DLD1 (cell line): ENCODE results near the gene PCCA.
"Not testable (repeated sequence)": the region's sequence is repeated elsewhere in the genome, so short reads cannot be mapped to it uniquely, and the experiment has no call there.

Experiments
- in situ Hi-C: cut with HindIII; loops from 2 replicates; pipeline ENCODE4 v1.10.0; 2017; ENCODE audit warnings: low sequenced_read_pairs

Gene PCCA

DNA sequence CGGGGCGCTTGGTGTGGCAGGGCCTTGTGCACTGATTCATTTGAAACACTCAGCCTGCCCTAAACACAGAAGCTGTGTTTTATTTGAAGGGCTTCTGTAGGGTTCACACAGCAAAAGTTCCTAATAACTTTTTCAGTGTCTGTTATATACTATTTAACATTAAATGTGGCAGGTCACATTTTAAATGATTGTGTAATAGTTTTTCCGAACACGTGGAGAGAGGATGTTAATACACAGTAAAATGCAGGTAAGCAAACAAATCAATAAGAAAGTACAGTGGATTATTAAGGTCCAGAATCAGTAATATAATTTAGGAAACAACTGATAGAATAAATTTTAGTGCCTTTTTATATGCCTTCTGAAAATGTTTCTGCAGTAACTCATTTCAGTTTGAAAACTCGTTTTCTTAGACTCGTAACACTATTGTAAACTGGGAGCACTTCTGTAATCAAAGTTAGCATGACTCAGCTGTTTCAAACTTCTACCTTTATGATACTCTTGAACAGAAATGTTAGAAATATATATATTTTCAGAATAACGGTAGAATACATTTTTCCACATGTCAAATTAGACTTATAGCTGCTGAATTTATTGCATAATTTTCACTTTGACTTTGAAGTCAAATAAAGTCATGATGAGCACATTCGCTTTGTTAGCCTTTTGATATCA is 429.6 kb downstream of the PCCA start:
- in situ Hi-C loops: no loop called here

DNA sequence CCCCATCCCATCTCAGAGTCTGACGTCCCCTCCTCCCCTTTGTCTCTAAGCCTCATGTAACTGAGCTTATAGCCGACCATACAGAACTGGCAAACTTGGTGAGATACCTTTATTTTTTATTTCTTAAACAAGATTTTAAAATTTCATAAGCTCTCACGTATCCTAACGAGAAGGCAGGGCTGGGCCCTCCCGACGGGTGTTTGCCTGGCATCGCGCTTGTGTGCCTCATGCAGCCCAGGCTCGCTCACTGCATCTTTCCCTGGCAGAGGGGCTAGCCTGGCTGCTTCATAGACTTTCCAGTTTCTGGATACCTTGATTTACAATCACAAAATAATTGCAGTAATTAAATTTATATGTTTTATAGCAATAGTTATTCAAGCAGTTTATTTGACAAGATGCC is 430.7 kb downstream of the PCCA start:
- in situ Hi-C loops: no loop called here

DNA sequence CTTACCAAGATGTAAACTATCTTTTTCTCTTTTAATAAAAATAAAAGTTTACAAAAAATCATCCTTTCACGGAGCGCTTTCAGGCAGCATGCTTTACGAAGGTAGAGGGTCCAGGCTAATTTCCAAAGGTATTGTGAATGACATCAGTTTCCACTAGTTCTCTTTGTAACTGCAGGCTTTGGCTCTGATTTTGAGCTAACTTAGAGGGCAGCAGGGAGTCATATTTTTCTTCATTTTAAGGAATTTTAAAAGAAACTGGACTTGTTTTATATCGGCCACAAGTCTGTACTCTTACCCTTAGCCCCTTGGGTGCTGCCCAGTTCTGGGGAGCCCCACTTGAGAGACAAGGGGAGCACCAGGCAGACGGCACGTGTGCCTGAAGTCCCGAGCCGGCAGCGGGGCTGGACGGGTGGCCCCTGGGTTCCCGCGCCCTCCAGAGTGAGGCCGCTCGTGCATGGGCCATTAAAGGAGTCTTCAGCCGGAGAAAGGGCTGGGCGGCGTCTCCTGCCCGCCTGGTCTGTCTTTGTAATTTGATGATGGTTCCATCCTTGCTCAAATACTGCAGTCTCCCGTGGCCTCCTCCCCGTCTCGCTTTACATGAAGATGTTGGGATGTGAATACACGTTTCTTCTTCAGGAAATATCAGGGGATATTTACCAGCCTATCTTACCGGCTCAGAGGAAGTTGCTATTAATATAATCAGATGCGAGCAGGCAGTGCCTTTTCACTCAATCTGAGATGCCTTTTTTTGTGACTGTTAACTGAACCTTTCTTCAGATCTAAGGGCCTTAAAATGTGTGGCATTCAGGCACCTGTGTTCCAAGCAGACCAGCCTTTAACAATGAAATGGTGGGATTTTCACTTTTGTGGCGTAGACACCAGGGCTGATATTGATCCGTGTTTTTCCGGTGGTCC is 432.3 kb downstream of the PCCA start:
- in situ Hi-C loops: no loop called here

GRCh38 chr13:100521851-100522617 is 433.1 kb downstream of the PCCA start:
- in situ Hi-C loops: no loop called here

DNA sequence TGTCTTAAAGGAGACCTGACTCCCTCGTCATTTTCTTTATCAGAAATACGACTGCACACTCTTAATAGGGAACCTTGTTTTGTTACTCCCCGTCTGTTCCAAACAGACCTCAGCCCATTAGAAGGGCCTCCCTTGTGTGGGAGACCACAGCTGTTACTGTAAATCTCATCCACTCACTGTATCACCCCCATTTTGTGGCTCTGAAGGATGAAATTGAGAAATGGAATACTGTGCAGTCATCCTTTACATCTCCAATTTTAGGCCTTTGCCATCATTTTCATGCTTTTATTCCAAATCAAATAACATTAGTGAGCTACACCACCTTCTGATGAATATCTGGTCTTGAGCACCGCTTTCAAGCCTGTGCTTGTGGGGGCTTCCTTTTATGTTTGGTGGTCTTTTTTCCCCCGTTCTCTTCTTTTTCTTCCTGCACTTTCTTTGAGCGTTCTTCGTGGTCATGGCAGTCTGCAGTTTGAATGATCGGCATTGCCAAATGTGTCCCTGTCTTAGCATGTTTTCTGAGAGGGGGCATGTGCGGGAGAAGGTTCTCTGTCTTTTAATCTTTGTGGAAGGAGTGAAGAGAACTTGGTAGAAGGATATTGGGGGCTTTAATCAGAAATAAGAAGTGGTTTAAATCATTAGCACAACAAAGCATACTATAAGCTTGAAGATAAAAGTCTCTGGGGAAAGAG is 433.9 kb downstream of the PCCA start:
- in situ Hi-C loops: no loop called here

GRCh38 chr13:100523411-100523810 is 434.5 kb downstream of the PCCA start:
- in situ Hi-C loops: no loop called here

- in situ Hi-C loops: no loop called here
Measured at GRCh38 chr13:100523981-100524386, 435.1 kb downstream of the PCCA start.

- in situ Hi-C loops: not testable (repeated sequence)
Measured at GRCh38 chr13:100524688-100525087, 435.8 kb downstream of the PCCA start.

GRCh38 chr13:100525453-100526317 is 436.8 kb downstream of the PCCA start:
- in situ Hi-C loops: no loop called here

DNA sequence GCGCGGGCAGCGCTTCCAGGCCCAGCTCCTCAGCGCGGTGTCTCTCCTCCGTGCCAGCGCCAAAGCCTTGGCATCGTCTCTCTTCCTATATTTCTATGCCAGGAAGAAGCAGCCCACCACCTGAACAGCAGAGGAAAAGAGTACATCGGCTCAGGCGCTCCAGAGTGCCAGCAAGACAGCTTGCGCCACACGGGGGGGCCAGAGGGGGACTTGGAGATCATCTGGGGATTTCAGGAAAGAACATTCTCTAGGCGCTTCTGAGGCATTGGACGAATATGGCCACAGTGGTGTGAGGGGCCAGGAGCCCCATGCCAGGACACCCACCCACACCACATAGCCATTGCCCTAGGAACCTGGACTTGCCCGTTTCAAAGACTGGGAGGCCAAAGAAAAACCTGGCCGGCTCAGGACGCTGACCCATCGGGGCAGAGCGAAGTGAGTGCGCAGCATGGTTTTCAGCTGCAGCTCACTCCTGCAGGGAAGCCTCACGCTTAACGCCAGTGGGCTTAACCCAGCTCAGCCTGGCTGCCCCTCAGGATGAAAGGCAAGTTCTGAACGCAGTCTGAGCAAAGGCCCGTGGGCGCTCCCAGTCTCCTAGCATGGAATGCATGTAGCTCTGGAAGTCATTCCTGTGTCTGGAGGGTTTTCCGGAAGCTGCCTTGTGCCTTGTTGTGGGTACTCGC is 437.6 kb downstream of the PCCA start:
- in situ Hi-C loops: no loop called here

- in situ Hi-C loops: no loop called here
Measured at GRCh38 chr13:100527644-100528043, 438.8 kb downstream of the PCCA start.

- in situ Hi-C loops: no loop called here
Measured at GRCh38 chr13:100528353-100528752, 439.5 kb downstream of the PCCA start.

DNA sequence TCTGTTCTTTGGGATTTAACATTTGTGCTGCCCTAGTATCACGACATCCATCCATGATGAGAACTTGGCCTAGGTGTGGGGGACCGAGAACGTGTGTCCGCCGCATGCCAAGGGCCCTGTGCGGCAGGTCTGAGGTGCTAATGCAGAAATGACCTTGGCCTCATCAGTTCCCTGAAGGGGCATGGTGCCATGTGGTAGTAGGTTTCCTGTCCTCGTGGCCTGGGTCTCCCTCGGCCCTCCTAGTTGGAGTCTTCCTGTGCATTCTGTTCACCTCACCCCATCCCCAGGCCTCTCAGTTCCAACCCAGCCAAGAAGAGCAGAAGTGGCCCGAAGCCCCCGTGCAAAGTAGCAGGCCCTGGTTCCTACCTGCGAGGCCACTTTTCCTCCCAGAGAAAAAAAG is 439.9 kb downstream of the PCCA start:
- in situ Hi-C loops: no loop called here

DNA sequence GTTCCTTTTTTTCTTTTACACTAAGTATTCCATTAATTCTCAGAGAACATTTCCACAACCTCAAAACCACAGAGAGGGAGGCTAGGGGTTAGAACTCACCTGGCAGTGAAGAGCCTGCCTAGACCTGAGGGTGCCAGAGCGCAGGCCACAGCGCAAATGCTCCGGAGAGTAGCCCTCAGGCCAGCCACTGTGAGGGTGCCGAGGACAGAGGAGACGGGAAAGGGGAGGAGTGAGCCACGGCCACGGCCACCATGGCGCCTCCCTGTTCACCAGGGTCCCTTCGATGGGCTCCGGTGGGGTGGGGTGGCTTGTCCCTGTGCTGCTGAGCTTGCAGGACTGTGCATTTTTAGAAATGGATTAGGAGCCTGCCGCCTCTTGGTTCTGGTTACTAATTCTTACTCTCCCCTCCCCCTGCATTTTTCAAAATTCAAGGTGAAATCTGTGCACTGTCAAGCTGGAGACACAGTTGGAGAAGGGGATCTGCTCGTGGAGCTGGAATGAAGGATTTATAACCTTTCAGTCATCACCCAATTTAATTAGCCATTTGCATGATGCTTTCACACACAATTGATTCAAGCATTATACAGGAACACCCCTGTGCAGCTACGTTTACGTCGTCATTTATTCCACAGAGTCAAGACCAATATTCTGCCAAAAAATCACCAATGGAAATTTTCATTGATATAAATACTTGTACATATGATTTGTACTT is 440.9 kb downstream of the PCCA start:
- in situ Hi-C loops: no loop called here

GRCh38 chr13:100530671-100531213 is 441.8 kb downstream of the PCCA start:
- in situ Hi-C loops: no loop called here

DNA sequence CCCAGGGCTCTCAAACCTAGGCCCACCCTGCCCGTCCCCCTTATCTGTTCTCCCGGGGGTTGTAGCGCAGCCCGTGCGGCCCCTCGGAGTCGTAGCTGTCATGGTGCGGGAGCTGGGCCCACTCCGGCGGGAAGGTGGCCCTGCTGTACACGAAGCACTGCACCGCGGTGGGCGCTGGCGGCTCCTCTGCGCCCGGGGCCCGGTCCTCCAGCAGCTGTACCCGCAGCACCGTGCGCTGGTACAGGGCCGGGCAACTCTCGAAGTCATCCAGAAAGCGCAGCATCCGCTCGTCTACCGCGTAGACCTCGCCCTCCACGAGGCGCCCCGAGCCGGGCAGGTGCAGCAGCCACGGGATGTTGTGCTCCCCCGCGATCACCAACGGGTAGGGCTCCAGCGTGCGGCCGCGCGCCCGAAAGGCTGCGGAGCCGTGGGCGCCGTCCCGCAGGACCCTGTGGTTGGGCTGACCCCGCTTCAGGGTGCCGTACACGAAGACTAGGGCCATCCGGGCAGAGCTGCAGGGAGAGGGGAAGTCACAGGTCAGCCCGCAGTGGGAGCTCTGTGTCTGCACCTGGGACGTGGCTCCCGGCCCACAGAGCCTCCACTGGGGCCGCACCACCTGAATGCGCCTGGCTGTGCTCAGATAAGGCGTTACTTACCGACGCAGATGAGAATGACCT is 443.3 kb downstream of the PCCA start:
- in situ Hi-C loops: no loop called here

- in situ Hi-C loops: no loop called here
Measured at GRCh38 chr13:100532836-100533435, 444.0 kb downstream of the PCCA start.
